ENCODE data around the gene CCDC158. TPM values are rescaled to one million over a fixed set of nuclear protein-coding genes. Genes with fewer than 3 reads are reported as not detected.

CCDC158 gene
- total and polyA plus RNA-seq, 10 of the 15 experiments (the other 5 are each of a cell fraction or from before 2014, with no cell fraction given): not detected

DNA sequence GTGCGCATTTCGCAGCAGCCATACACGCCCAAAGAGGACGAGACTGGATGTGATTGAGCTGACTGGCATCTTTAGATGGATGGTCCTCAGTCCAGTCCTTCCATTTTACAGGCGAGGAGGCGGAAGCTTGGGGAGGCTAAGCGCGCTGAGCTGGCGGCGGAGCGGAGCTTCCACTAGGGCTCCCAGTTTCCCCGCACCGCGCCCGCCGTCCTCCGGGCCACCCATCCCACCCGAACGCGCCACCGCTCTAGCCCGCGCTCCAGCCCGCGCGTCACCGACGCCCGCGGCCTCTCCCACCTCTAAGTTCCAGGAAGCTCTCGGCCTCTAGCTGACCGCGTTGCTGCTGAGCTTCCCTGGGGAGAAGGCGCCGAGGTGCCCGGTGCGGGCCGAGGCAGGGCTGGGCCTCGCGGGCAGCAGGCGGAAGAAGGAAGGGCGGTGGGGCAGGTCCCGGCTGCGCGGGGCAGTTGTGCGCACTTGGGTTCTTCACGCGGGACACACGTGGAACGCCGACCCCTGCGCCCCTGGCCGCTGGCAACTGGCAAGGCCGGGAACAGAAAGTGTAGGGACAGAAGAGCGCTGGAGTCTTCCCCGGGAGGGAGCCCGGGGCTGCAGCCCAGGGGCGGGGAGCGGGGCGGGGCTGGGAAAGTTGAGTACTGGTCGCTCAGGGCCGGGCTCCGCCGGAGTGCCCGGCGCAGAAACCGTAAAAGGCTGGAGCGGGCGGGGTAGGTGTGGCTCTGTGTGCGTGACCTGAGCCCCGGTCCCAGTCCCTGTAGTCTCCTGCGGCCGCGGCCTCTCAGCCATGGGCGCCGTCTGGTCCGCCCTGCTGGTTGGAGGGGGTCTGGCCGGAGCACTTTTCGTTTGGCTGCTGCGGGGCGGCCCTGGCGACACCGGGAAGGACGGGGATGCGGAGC is 114.7 kb downstream of the CCDC158 start, which contains the start of gene STBD1:
TSS of gene STBD1 (plus strand) at position 763 of the 911 bp plus-strand sequence. CDS start at position 800, 37 bp downstream.
- Histone ChIP-seq H3K9ac (ENCODE audit: control insufficient read depth, insufficient read depth, low read length) (peak within 1 kb of the TSS; percentile 16; the same call in 1 of the 2 replicates), H3K9me3 (replicated peaks; ENCODE audit: control insufficient read depth, insufficient read depth, low read length) (no peaks in the 10 kb centered on the region; the same call in 2 of the 3 replicates), H2AFZ (ENCODE audit: control insufficient read depth, low read depth, low read length) (peak within 1 kb of the TSS; percentile 45), H3K27ac (ENCODE audit: control insufficient read depth, insufficient read depth) (no peak within 1 kb of the TSS), H4K20me1 (ENCODE audit: control insufficient read depth, insufficient read depth) (no peaks in the 10 kb centered on the region), H3K36me3 (ENCODE audit: control insufficient read depth in 2 of 2, insufficient read depth in 2 of 2, low read length in 1 of 2) (no peaks in the 10 kb centered on the region), H3K4me2 (ENCODE audit: control insufficient read depth, insufficient read depth) (peak within 1 kb of the TSS; percentile 58), H3K79me2 (ENCODE audit: control insufficient read depth, insufficient read depth, low read length) (no peaks in the 10 kb centered on the region), H3K4me1 (ENCODE audit: control insufficient read depth, insufficient read depth, low read length) (peaks cover 15% of the 10 kb centered on the region), H3K4me3 (peak within 1 kb of the TSS; percentile 65), H3K27me3 (replicated peaks in 1 of 2; ENCODE audit: control insufficient read depth in 2 of 2, insufficient read depth in 2 of 2, low read length in 1 of 2) (peaks cover 7 to 23% of the 10 kb centered on the region in 2 experiments)
- RAD21 ChIA-PET (ENCODE audit: unreplicated experiment): no interaction called here
- POLR2A ChIA-PET: no interaction called here
- in situ Hi-C loops (cut with MboI) (no loop called here), intact Hi-C loops (cut with micrococcal nuclease; ENCODE audit: unreplicated experiment) (no loop called here)
- SMC1A ChIA-PET (ENCODE audit: uncharacterized antibody, unreplicated experiment): interaction anchor here (0.8 kb wide), 1 partner anchor 9 kb away, joined by 4 read pairs; no protein-coding TSS in a partner anchor
- CTCF ChIA-PET: no interaction called here
- DNase-seq (ENCODE audit: low read depth, low spot score): no peak
- 3% methylated on average over 63 of the region's 85 CpGs for WGBS (ENCODE audit: insufficient coverage, insufficient replicate concordance, low lambda C conversion rate, missing lambda C conversion rate)
- FAIRE-seq: no peak
- ATAC-seq: no peak
- BruUV-seq (replicated peaks): no TSS peak
- TF ChIP-seq HDAC6 (IDR thresholded peaks at IDR 0.05; ENCODE audit: unreplicated experiment) (peak; percentile 67), SUZ12 (IDR thresholded peaks at IDR 0.05; ENCODE audit: unreplicated experiment) (peak; percentile 52), CBX5 (IDR thresholded peaks at IDR 0.05; ENCODE audit: low read depth) (no peak)

- Histone ChIP-seq H2AFZ (ENCODE audit: control insufficient read depth, low read depth, low read length) (no peak overlapping the region), H3K36me3 (ENCODE audit: control insufficient read depth in 2 of 2, insufficient read depth in 2 of 2, low read length in 1 of 2) (no peaks in the 10 kb centered on the region), H3K27ac (ENCODE audit: control insufficient read depth, insufficient read depth) (no peak overlapping the region), H3K4me2 (ENCODE audit: control insufficient read depth, insufficient read depth) (peak overlapping the region; percentile 58; the same call in 1 of the 2 replicates), H3K9ac (ENCODE audit: control insufficient read depth, insufficient read depth, low read length) (no peak overlapping the region), H3K79me2 (ENCODE audit: control insufficient read depth, insufficient read depth, low read length) (no peaks in the 10 kb centered on the region), H4K20me1 (ENCODE audit: control insufficient read depth, insufficient read depth) (no peaks in the 10 kb centered on the region), H3K27me3 (replicated peaks in 1 of 2; ENCODE audit: control insufficient read depth in 2 of 2, insufficient read depth in 2 of 2, low read length in 1 of 2) (peaks cover 7 to 23% of the 10 kb centered on the region in 2 experiments), H3K9me3 (replicated peaks; ENCODE audit: control insufficient read depth, insufficient read depth, low read length) (no peaks in the 10 kb centered on the region; the same call in 1 of the 3 replicates), H3K4me1 (ENCODE audit: control insufficient read depth, insufficient read depth, low read length) (peaks cover 24% of the 10 kb centered on the region), H3K4me3 (no peak overlapping the region)
- DNase-seq (ENCODE audit: low read depth, low spot score) (no peak), ATAC-seq (no peak), FAIRE-seq (no peak)
- intact Hi-C loops (cut with micrococcal nuclease; ENCODE audit: unreplicated experiment): no loop called here
- RAD21 ChIA-PET (ENCODE audit: unreplicated experiment): no interaction called here
- no TSS peak for BruUV-seq (replicated peaks)
- SMC1A ChIA-PET (ENCODE audit: uncharacterized antibody, unreplicated experiment): no interaction called here
- WGBS (ENCODE audit: insufficient coverage, insufficient replicate concordance, low lambda C conversion rate, missing lambda C conversion rate): 49% methylated on average over 7 of the region's 7 CpGs
- TF ChIP-seq RUNX3 (IDR thresholded peaks at IDR 0.05; ENCODE audit: low read length) (0 out of 2 replicates have a peak, but pooled peaks have one; percentile 11), NR2C1 (IDR thresholded peaks at IDR 0.05) (no peak)
- CTCF ChIA-PET: no interaction called here
- POLR2A ChIA-PET: no interaction called here
- in situ Hi-C loops (cut with MboI): no loop called here
Observed at GRCh38 chr4:76305033-76305687, 115.8 kb downstream of the CCDC158 start.

All from GM12878 (cell line).